ENCODE measurements around the gene POLR2F. TPM values are rescaled to one million over a fixed set of nuclear protein-coding genes. Genes with fewer than 3 reads are reported as not detected.

The POLR2F gene
- total RNA-seq, 4 donors from 2014 or later, result 31.5 to 63.8 (median 43.3) TPM

DNA sequence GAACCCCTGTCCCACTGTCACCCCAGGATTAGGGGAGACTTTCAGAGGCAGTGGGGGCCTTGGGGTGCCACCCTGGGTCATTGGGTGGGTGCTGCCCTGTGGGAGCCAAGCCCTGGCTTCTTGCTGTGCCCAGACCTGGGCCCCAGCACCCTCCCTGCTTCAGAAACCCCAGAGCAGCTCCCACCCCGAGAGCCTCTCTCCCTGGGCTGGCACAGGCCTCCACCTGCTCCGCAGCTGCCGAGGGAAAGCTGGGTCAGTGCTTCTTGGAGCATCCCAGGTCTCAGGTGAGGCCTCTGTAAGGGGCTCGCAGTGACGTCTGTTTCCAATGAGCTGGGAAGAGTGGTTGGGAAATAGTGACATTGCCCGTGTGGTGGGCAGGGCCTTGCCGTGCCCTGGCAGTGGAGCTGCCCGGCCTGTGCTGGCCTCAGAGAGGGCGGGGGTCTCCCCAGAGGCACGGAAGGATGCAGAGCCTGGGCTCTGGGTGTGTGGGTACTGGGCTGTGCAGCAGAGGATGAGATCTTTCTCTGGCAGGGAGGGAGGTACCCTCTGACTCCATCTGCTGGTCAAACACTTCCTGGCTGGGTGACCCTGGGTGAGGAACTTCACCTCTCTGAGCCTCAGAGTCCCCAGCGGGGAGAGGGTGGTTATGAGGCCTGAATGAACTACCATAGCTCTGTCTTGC, 23.1 kb upstream of the POLR2F start:
- no peaks in the 10 kb centered on the region for H3K36me3 ChIP-seq
- H3K4me3 ChIP-seq, result no peak overlapping the region
- no peaks in the 10 kb centered on the region for H3K27me3 ChIP-seq
- TF ChIP-seq POLR2A (IDR thresholded peaks at IDR 0.05) (no peak), CTCF (IDR thresholded peaks at IDR 0.05) (peak; percentile 30 to 50 (median 39))
- no peak for DNase-seq
- peak overlapping the region; percentile 46 to 57 for H3K27ac ChIP-seq
- intact Hi-C loops (cut with DNase I; ENCODE audit: low total_unique reads), result loop anchor here (5.0 kb wide), 1 partner anchor 33 kb away; no protein-coding TSS in a partner anchor
- H3K9me3 ChIP-seq, result no peaks in the 10 kb centered on the region
- peaks cover 0 to 11% of the 10 kb centered on the region in 2 donors for H3K4me1 ChIP-seq

DNA sequence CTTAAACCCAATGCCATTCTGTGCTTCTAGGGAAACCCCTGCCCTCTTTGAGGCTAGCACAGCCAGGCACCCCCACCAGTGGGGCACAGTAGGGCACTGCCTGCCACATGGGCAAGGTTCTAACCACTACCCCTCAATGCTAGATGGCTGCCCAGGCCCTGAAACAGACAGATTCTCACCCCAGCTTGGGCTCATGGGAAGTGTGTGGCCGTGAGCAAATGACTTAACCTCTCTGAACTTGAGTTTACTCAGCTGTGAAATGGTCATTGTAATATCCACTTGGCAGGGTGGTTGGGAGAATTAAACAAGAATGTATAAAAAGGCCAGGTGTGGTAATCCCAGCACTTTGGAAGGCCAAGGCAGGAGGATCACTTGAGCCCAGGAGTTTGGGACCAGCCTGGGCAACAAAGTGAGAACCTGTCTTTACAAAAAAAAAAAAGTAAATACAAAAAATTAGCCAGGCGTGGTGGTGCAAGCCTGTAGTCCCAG, 22.5 kb upstream of the POLR2F start:
- TF ChIP-seq POLR2A (IDR thresholded peaks at IDR 0.05), result no peak
- no peak for TF ChIP-seq CTCF (IDR thresholded peaks at IDR 0.05)
- Histone ChIP-seq H3K27ac (peak overlapping the region; percentile 46 to 57), H3K4me1 (peaks cover 0 to 11% of the 10 kb centered on the region in 2 donors), H3K36me3 (no peaks in the 10 kb centered on the region), H3K27me3 (no peaks in the 10 kb centered on the region), H3K9me3 (no peaks in the 10 kb centered on the region), H3K4me3 (no peak overlapping the region)
- no peak for DNase-seq
- intact Hi-C loops (cut with DNase I; ENCODE audit: low total_unique reads), result loop anchor here (5.0 kb wide), 1 partner anchor 34 kb away; no protein-coding TSS in a partner anchor

- H3K27ac ChIP-seq, result no peak overlapping the region
- H3K27me3 ChIP-seq, result no peaks in the 10 kb centered on the region
- peaks cover 0 to 11% of the 10 kb centered on the region in 2 donors for H3K4me1 ChIP-seq
- no peak for DNase-seq
- intact Hi-C loops (cut with DNase I; ENCODE audit: low total_unique reads), result loop anchor here (5.0 kb wide), 1 partner anchor 35 kb away; no protein-coding TSS in a partner anchor
- no peaks in the 10 kb centered on the region for H3K36me3 ChIP-seq
- TF ChIP-seq POLR2A (IDR thresholded peaks at IDR 0.05) (no peak), CTCF (IDR thresholded peaks at IDR 0.05) (no peak)
- no peaks in the 10 kb centered on the region for H3K9me3 ChIP-seq
- H3K4me3 ChIP-seq, result no peak overlapping the region
These were observed 21.6 kb upstream of the POLR2F start for GRCh38 chr22:37931893-37932389.

GRCh38 chr22:37932401-37932800, 21.1 kb upstream of the POLR2F start:
- no peaks in the 10 kb centered on the region for H3K27me3 ChIP-seq
- TF ChIP-seq CTCF (IDR thresholded peaks at IDR 0.05) (no peak), POLR2A (IDR thresholded peaks at IDR 0.05) (no peak)
- no peaks in the 10 kb centered on the region for H3K36me3 ChIP-seq
- no peaks in the 10 kb centered on the region for H3K9me3 ChIP-seq
- H3K4me1 ChIP-seq, result peaks cover 0 to 11% of the 10 kb centered on the region in 2 donors
- intact Hi-C loops (cut with DNase I; ENCODE audit: low total_unique reads), result loop anchor here (5.0 kb wide), 1 partner anchor 35 kb away; no protein-coding TSS in a partner anchor
- H3K4me3 ChIP-seq, result no peak overlapping the region
- no peak for DNase-seq
- peak overlapping the region in 1 of 2 donors; percentile 60 for H3K27ac ChIP-seq
